Kidney (tissue), 14 donors: ENCODE data around the gene GPR55. TPM values are rescaled to one million over a fixed set of nuclear protein-coding genes. Genes with fewer than 3 reads are reported as not detected.

Experiments used
- DNase-seq, 5 donors: peaks; one replicate each; pipeline ENCODE4 v3.0.0-alpha.2; 2013 to 2020
- FAIRE-seq: peaks from 2 replicates; lab custom pipeline; 2012; peaks lifted over from hg19 to GRCh38; lab: Jason Lieb, UNC
- H3K27ac ChIP-seq, 2 donors: one replicate each; pipeline ENCODE4 v1.7.0; 2013; ENCODE audit warnings: low read depth in 2 of 2, low read length in 2 of 2, inconsistent platforms in 1 of 2
- H3K27me3 ChIP-seq: one replicate; pipeline ENCODE4 v1.7.1; 2013; ENCODE audit warnings: low read length, inconsistent platforms; ENCODE audit not compliant: control insufficient read depth, insufficient read depth
- H3K36me3 ChIP-seq, 3 donors: one replicate each; pipeline versions ENCODE4 v1.7.0 to v1.7.1; 2013; ENCODE audit warnings: low read length in 3 of 3, control low read depth in 1 of 3, inconsistent platforms in 1 of 3; ENCODE audit not compliant: insufficient read depth in 3 of 3, control insufficient read depth in 2 of 3
- H3K4me1 ChIP-seq, 3 donors: one replicate each; pipeline versions ENCODE4 v1.7.0 to v1.7.1; 2013; ENCODE audit warnings: low read length in 3 of 3, inconsistent platforms in 1 of 3, low read depth in 1 of 3; ENCODE audit not compliant: control insufficient read depth in 2 of 3, insufficient read depth in 2 of 3
- H3K4me3 ChIP-seq, 3 donors: one replicate each; pipeline versions ENCODE4 v1.7.0 to v1.8.1; 2013; ENCODE audit warnings: low read length in 3 of 3, control low read depth in 1 of 3, inconsistent platforms in 1 of 3
- H3K9ac ChIP-seq, 3 donors: one replicate each; pipeline versions ENCODE4 v1.7.0 to v1.7.1; 2013; ENCODE audit warnings: low read length in 3 of 3, control low read depth in 1 of 3, inconsistent platforms in 1 of 3
- H3K9me3 ChIP-seq, 3 donors: one replicate each; pipeline versions ENCODE4 v1.7.0 to v1.7.1; 2013; ENCODE audit warnings: low read length in 3 of 3, control low read depth in 1 of 3, inconsistent platforms in 1 of 3; ENCODE audit not compliant: control insufficient read depth in 2 of 3, insufficient read depth in 1 of 3
- intact Hi-C: fragments of 100-400 bp; cut with DNase I; formaldehyde crosslinking; loops from one replicate; pipeline ENCODE4 v1.11.1; 2022
- polyA plus RNA-seq: library from polyadenylated mRNA; stranded (reverse); fragments of 350-450 nt; fragmentation: Illumina TruSeq; extraction: RNeasy Lipid Tissue Mini Kit (QIAGEN cat#74804); gene quantifications from one replicate; pipeline ENCODE4 v1.2.3, GENCODE V29; 2014; ENCODE audit warnings: low read depth, low replicate concordance; ENCODE audit not compliant: insufficient read depth
- total RNA-seq: library from RNA; stranded (reverse); fragmentation: NEBNext Ultra II Directional; extraction: Animal tissue kit (Norgen Biotek cat#: 25700); gene quantifications from one replicate; pipeline ENCODE4 v1.2.1, GENCODE V29; 2021
- TF ChIP-seq, protein P1 (sequence below): IDR thresholded peaks from 3 replicates; pipeline ENCODE4 v1.5.1; 2012; ENCODE audit warnings: mild to moderate bottlenecking, moderate library complexity, borderline replicate concordance; ENCODE audit not compliant: insufficient read depth; ENCODE audit errors: extremely low read depth
- donor health status: control.
- donor health status: control.
- donor health status: control.
- donor health status: control.
- donor health status: control.
- donor health status: DM: yes; HTN: yes; CAD: no.
- donor health status: Normal renal cell carcinoma (clear cell type).

Gene GPR55
- total and polyA plus RNA-seq, 2 donors from 2014 or later, result 0.69 TPM; not detected in 1

DNA sequence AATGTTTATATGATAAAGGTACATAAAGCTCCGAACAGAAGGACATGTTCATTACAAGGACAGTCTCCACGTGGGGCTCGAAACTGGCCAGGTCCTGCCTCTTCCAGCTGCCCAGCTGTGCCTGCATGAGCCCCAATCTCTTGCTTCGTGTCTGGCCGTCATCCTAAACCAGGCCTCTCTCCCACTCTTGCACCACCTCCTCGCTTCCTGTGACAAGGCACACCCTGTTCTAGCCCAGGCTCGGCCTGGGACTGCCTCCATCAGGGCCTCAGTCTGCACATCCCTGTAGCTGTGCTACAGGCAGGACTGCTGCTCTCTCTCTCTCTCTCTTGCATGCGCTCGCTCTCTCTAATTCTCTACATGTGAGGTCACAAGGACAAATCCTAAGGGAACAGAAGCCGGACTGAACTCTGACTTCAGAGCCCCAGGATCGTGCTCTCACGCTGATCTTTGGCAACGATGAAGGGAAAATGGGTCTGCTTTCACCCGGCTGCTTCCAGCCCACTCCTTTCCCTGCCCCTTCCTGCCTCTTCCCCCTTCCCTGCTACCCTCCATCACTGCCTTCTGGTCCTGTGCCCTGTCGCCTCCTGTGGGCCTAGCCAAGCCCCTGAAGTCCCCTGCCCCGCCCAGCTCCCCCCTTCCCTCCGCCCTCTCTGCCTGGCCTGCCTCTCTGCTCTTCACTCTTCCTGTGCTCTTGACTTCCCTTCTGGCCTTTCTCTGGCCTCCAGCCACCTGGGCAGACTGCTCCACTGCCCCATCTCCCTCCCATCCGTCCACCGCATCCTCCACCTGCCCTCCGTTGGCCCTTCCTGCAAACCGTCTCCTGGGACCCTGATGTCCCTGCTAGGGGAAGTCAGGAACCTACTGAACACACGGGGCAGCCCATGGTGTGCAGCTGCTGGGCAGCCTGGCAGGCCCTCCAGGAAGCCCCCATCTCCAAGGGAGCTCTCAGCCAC is 7.8 kb upstream of the GPR55 start:
- Histone ChIP-seq H3K36me3 (no peaks in the 10 kb centered on the region), H3K4me1 (peaks cover 0 to 3% (median 0%) of the 10 kb centered on the region in 3 donors), H3K27me3 (no peaks in the 10 kb centered on the region), H3K4me3 (no peak overlapping the region), H3K9ac (no peak overlapping the region), H3K9me3 (no peaks in the 10 kb centered on the region), H3K27ac (no peak overlapping the region)
- TF ChIP-seq, protein P1, sequence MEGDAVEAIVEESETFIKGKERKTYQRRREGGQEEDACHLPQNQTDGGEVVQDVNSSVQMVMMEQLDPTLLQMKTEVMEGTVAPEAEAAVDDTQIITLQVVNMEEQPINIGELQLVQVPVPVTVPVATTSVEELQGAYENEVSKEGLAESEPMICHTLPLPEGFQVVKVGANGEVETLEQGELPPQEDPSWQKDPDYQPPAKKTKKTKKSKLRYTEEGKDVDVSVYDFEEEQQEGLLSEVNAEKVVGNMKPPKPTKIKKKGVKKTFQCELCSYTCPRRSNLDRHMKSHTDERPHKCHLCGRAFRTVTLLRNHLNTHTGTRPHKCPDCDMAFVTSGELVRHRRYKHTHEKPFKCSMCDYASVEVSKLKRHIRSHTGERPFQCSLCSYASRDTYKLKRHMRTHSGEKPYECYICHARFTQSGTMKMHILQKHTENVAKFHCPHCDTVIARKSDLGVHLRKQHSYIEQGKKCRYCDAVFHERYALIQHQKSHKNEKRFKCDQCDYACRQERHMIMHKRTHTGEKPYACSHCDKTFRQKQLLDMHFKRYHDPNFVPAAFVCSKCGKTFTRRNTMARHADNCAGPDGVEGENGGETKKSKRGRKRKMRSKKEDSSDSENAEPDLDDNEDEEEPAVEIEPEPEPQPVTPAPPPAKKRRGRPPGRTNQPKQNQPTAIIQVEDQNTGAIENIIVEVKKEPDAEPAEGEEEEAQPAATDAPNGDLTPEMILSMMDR, result no peak
- intact Hi-C loops, result no loop called here
- peak in 3 of 5 donors; percentile 36 to 88 (median 58) for DNase-seq
- no peak for FAIRE-seq

DNA sequence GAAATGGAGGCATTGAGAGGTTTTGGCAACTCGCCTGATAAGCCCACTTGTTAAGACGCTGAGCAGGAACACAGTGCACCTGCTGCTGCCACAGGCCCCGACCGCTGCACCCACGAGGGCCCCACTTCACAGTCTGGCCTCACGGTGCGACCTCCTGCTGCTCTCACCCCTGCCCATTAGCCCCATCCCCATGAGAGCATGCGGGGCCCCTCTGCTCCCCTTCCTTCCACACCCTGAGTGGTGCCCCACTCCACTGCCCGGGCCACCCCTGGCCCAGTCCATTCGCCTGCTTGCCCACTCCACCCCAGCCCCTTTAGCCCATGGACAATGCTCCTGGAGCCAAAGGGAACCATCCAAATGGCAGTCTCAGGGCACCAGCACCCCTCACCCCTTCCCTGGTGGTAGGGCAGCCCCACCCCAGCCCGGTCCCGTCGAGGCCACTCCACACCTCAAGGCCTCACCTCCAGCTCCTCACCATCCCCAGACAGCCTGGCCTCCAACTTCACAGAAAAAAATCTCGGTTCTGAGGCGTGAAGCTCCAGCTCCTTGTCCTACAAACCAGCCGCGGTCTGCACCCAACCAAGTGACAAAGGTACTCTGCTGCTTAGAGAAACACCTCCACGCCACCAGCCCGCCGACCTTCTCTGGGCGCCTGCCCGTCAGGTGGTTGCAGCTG is 6.7 kb upstream of the GPR55 start:
- Histone ChIP-seq H3K27me3 (no peaks in the 10 kb centered on the region), H3K9me3 (no peaks in the 10 kb centered on the region), H3K36me3 (no peaks in the 10 kb centered on the region), H3K4me1 (peaks cover 0 to 3% (median 0%) of the 10 kb centered on the region in 3 donors), H3K9ac (no peak overlapping the region), H3K27ac (no peak overlapping the region), H3K4me3 (no peak overlapping the region)
- DNase-seq (peak in 1 of 5 donors; percentile 36), FAIRE-seq (no peak)
- TF ChIP-seq, protein P1, result no peak
- intact Hi-C loops, result no loop called here

DNA sequence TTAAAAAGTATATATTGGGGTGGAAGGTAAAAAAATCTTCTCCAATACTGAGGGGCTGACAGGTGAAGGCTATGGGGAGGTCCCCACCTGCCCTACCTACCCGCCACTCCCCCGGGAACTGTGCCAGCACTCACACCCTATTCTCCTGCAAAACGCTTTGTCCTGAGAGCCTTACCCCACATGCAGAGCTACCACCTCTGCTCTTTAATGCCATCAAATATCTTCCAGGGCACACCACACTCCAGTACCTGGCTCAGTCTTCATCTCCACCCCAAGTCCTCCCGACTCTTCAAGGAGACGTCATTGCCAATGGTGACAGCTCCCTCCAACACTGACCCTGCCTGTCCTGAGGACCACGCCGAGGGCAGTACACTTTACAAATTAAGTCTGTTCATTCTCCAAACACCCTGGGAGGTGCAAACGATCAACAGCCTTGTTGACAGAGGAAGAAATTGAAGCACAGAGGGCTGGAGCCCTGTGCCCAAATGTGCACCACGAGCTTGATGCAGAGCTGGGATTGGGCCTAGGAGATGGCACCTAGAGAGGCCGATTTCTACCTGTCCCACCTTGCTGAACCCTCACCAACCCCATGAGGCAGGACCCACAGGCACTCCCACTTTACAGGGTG is 6.0 kb upstream of the GPR55 start:
- DNase-seq (peak in 2 of 5 donors; percentile 7 to 22), FAIRE-seq (no peak)
- intact Hi-C loops, result no loop called here
- H3K9me3 ChIP-seq, result no peaks in the 10 kb centered on the region
- no peak overlapping the region for H3K27ac ChIP-seq
- no peak overlapping the region for H3K4me3 ChIP-seq
- TF ChIP-seq, protein P1, result no peak
- H3K36me3 ChIP-seq, result no peaks in the 10 kb centered on the region
- no peak overlapping the region for H3K9ac ChIP-seq
- no peaks in the 10 kb centered on the region for H3K27me3 ChIP-seq
- peaks cover 0 to 3% (median 0%) of the 10 kb centered on the region in 3 donors for H3K4me1 ChIP-seq
